Mesodermal cell (in vitro differentiated cells): Measurements from ENCODE around the gene ZNF646.
A peak's percentile ranks its signal among the peaks of the same experiment; 100 is the strongest.

Experiments
- H3K27ac ChIP-seq: 2 replicates; pipeline ENCODE4 v1.7.0; 2013; ENCODE audit warnings: mild to moderate bottlenecking, low read depth, low read length, moderate library complexity; ENCODE audit not compliant: severe bottlenecking
- H3K36me3 ChIP-seq: 2 replicates; pipeline ENCODE4 v1.7.1; 2013; ENCODE audit warnings: mild to moderate bottlenecking, low read length, moderate library complexity; ENCODE audit not compliant: control insufficient read depth, insufficient read depth
- H3K4me1 ChIP-seq: one replicate; pipeline ENCODE4 v1.7.1; 2013; ENCODE audit warnings: mild to moderate bottlenecking, low read length; ENCODE audit not compliant: insufficient read depth, control insufficient read depth, poor library complexity, severe bottlenecking
- H3K4me3 ChIP-seq: 2 replicates; pipeline ENCODE4 v1.7.0; 2013; ENCODE audit warnings: low read length, control low read depth, mild to moderate bottlenecking; ENCODE audit not compliant: insufficient read depth, poor library complexity, severe bottlenecking; ENCODE audit errors: extremely low read depth
- H3K9me3 ChIP-seq: 2 replicates; pipeline ENCODE4 v1.7.1; 2013; ENCODE audit warnings: mild to moderate bottlenecking, low read length, moderate library complexity; ENCODE audit not compliant: control insufficient read depth
- WGBS, 2 experiments: methylation state at CpG; one replicate each; pipeline ENCODE4 v1.1.5; 2013; ENCODE audit warnings: missing lambda C conversion rate in 2 of 2; ENCODE audit not compliant: insufficient coverage in 2 of 2; 5-methylcytosine and 5-hydroxymethylcytosine counted together

The ZNF646 gene

DNA sequence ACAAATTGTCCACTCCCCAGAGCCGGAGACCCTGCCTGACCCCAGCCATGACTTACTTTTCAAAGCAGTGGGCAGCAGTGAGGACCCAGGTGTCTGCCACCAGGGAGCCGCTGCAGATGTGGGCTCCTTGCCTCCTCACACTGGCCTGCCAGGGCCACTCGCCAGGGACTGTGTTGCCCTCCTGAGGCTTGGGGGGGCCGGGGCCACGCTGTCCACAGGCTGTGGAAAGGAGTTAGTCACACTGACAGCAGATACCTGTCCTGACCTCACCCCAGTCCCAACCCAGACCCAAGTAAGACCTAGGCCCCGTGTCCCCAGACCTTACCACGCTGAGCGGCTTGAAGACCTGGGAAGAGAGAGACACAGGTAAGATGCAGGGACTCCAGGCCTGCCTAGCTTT is 13.3 kb downstream of the ZNF646 start:
- Histone ChIP-seq H3K4me3 (no peak overlapping the region), H3K36me3 (peaks cover 75% of the 10 kb centered on the region), H3K27ac (peak overlapping the region; percentile 16), H3K4me1 (peaks cover 7% of the 10 kb centered on the region), H3K9me3 (no peaks in the 10 kb centered on the region)
- 94 to 97% methylated on average over 4 to 7 of the region's 8 CpGs for WGBS, 2 experiments

GRCh38 chr16:31087971-31088370 is 13.7 kb downstream of the ZNF646 start:
- Histone ChIP-seq H3K27ac (no peak overlapping the region), H3K4me3 (no peak overlapping the region), H3K36me3 (peaks cover 71% of the 10 kb centered on the region), H3K9me3 (no peaks in the 10 kb centered on the region), H3K4me1 (peaks cover 7% of the 10 kb centered on the region)
- 100% methylated on average over 1 of the region's 5 CpGs for WGBS, 2 experiments

- Histone ChIP-seq H3K36me3 (peaks cover 65% of the 10 kb centered on the region), H3K4me1 (peaks cover 7% of the 10 kb centered on the region), H3K27ac (no peak within 1 kb of the TSS), H3K4me3 (no peak within 1 kb of the TSS), H3K9me3 (no peaks in the 10 kb centered on the region)
- 90 to 94% methylated on average over 10 to 11 of the region's 15 CpGs for WGBS, 2 experiments
These were observed 14.4 kb downstream of the ZNF646 start, which contains the start of gene PRSS53 for GRCh38 chr16:31088459-31089183. TSS of gene PRSS53 (minus strand) at chr16:31088943. CDS start at chr16:31088809, 134 bp downstream.

DNA sequence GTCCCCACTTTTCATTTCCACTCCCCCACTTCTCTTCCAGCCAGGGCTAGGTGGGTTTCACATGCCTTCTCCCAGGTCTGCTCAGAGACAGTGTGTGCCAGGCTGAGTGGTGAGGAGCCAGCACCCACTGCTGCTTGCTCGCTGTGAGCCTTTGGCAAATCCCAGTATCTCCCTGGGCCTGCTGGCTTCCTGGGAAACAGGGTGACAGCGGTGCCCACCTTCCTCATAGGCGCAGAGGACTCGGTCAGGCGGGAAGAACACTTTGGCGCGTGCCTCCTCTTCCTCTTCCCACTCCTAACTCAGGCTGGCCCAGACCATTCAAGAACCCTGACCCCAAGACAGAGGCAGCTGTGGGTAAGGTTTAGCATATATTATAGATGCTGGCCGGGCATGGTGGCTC is 15.0 kb downstream of the ZNF646 start:
- WGBS, 2 experiments = 96 to 100% methylated on average over 3 of the region's 8 CpGs
- peaks cover 60% of the 10 kb centered on the region for H3K36me3 ChIP-seq

GRCh38 chr16:31090540-31090939 is 16.3 kb downstream of the ZNF646 start:
- WGBS, 2 experiments = 85% methylated on average over 2 of the region's 2 CpGs; no CpG with 5 or more reads in 1 of the 2 experiments
- peaks cover 54% of the 10 kb centered on the region for H3K36me3 ChIP-seq
- no peaks in the 10 kb centered on the region for H3K9me3 ChIP-seq
- no peak overlapping the region for H3K4me3 ChIP-seq
- peaks cover 7% of the 10 kb centered on the region for H3K4me1 ChIP-seq
- H3K27ac ChIP-seq = no peak overlapping the region

More for the DNA sequence above, 15.0 kb downstream of the ZNF646 start:
- Histone ChIP-seq H3K4me3 (no peak overlapping the region), H3K27ac (no peak overlapping the region), H3K9me3 (no peaks in the 10 kb centered on the region), H3K4me1 (peaks cover 7% of the 10 kb centered on the region)

DNA sequence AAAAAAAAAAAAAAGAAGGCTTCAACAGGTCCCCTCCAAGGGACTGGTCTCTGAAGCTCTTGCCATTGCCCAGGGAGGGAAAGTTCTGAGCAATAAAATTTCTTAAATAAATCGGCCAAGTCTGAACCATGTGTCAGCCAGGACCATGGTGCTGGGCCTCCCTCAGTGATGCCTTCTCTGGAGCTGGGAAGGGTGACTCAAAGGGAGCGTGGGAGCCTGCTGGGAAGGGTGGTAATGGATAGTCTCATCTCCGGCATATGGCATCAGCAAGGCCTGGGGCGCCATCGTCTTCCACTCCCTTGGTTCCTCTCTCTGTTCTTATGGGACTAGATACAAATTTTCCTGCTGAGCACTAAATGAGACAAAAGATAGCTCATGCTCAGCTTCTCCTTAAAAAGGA is 18.1 kb downstream of the ZNF646 start:
- H3K9me3 ChIP-seq = no peaks in the 10 kb centered on the region
- no peak overlapping the region for H3K27ac ChIP-seq
- H3K4me3 ChIP-seq = no peak overlapping the region
- peaks cover 46% of the 10 kb centered on the region for H3K36me3 ChIP-seq
- 100% methylated on average over 2 to 3 of the region's 5 CpGs for WGBS, 2 experiments
- H3K4me1 ChIP-seq = peaks cover 7% of the 10 kb centered on the region

DNA sequence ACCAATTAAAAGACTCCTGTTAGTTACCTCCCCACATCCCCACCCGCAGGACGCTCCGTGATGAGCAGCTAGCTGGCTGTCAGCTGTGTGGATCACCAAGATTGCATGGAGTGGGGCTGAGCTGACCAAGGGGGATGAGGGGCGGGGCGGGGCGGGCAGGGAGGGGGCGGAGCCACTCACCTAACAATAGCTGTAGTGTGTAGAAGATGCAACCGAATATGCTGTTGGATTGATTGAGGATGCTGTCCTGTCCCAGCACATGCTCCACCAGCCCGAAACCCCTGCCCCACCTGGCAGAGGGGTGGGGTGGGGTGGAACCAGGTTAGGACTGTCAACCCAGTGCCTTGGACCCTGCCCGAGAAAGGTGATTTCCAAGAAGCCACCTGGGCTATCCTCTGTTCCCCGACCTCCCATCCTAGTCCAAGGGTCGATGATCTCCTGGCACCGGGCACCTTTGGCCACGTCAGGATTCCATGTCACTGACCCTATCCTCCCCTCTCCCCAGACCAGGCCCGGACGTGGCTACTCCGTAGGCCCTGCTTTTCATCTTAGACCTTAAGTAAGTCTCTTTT is 19.0 kb downstream of the ZNF646 start:
- Histone ChIP-seq H3K4me1 (peaks cover 7% of the 10 kb centered on the region), H3K36me3 (peaks cover 37% of the 10 kb centered on the region), H3K27ac (no peak overlapping the region), H3K9me3 (no peaks in the 10 kb centered on the region), H3K4me3 (peak overlapping the region; percentile 94)
- WGBS, 2 experiments = 29 to 36% methylated on average over 7 to 8 of the region's 17 CpGs

- peaks cover 29% of the 10 kb centered on the region for H3K36me3 ChIP-seq
- peak overlapping the region; percentile 94 for H3K4me3 ChIP-seq
- H3K4me1 ChIP-seq = peaks cover 7% of the 10 kb centered on the region
- 0 to 1% methylated on average over 18 to 20 of the region's 20 CpGs for WGBS, 2 experiments
- H3K9me3 ChIP-seq = no peaks in the 10 kb centered on the region
- H3K27ac ChIP-seq = peak overlapping the region; percentile 78
These were observed 19.8 kb downstream of the ZNF646 start for GRCh38 chr16:31094088-31094423.

GRCh38 chr16:31094424-31095120 is 20.4 kb downstream of the ZNF646 start, which contains the start of gene VKORC1:
TSS of gene VKORC1 (minus strand) at chr16:31094797. CDS start at chr16:31094729, 68 bp downstream.
- 1% methylated on average over 61 to 65 of the region's 69 CpGs for WGBS, 2 experiments
- H3K27ac ChIP-seq = peak within 1 kb of the TSS; percentile 78
- no peaks in the 10 kb centered on the region for H3K9me3 ChIP-seq
- H3K36me3 ChIP-seq = peaks cover 26% of the 10 kb centered on the region
- peak within 1 kb of the TSS; percentile 94 for H3K4me3 ChIP-seq
- H3K4me1 ChIP-seq = peaks cover 7% of the 10 kb centered on the region

DNA sequence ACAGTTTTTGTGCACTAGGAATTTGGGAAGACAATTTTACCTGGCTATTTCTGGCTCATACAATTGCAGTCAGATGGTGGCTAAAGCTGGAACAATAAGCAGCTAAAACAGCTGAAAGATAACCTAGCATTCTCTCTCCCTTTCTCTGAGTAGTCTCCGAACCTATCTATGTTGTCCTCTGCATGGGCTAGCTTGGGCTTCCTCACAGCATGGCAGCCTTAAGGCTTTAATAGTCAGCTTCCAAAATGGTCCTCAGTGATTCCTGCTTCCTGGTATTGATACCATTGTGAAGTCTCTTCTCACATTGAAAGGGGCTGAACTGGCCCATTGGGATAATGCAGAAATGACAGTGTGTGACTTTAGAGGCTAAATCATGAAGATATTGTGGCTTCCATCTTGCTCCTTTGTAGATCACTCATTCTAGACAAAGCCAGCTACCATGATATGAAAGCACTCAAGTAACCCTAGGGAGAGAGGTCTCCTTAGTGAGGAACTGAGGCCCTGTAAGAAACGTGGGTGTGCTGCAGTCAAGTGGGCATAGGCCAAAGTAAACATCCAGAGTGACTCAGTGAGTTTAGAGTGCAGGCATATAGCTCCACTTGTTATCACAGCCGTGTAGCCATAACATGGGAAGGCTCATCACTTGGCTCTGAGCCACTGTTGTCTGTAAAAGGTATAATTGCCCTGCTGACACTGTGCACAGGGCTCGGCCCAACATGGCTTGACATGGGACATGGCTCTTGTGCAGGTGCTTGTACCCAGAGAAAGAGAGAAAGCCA is 25.8 kb downstream of the ZNF646 start:
- H3K4me3 ChIP-seq = no peak overlapping the region
- no peaks in the 10 kb centered on the region for H3K9me3 ChIP-seq
- H3K36me3 ChIP-seq = no peaks in the 10 kb centered on the region
- H3K27ac ChIP-seq = no peak overlapping the region
- 76 to 81% methylated on average over 4 of the region's 4 CpGs for WGBS, 2 experiments
- no peaks in the 10 kb centered on the region for H3K4me1 ChIP-seq
